CD4-positive, alpha-beta T cell treated with Interleukin-6 at 100 ng/mL for 8 hours (primary cell): ENCODE data around the gene LSG1.
"Not testable (repeated sequence)": the region's sequence is repeated elsewhere in the genome, so short reads cannot be mapped to it uniquely, and the experiment has no call there.

Source experiments
- DNase-seq: peaks from one replicate; pipeline ENCODE4 v3.0.0-alpha.2; 2020; ENCODE audit warnings: mixed read lengths, low spot score

LSG1 gene

GRCh38 chr3:194654443-194654842 lies 17.5 kb downstream of the LSG1 start:
- no peak for DNase-seq

DNA sequence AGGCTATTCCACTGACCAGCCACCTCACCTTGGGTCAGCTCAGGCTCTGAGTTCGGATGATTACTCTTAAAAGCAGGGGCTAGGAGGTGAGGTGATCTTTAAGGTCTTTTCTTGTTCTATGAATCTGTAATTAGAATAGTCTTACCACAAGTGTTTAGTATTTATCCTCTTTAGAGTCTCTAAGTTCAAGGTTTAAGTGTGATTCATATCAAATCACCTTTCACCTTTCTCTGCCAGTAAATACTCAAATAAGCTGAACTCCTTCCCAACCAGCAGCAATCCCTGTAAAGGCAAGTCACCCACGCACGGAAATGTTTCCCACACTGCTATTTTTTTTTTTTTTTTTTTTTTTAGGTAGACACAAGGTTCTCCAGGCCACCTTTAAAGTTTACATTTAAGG lies 24.2 kb downstream of the LSG1 start:
- no peak for DNase-seq

DNA sequence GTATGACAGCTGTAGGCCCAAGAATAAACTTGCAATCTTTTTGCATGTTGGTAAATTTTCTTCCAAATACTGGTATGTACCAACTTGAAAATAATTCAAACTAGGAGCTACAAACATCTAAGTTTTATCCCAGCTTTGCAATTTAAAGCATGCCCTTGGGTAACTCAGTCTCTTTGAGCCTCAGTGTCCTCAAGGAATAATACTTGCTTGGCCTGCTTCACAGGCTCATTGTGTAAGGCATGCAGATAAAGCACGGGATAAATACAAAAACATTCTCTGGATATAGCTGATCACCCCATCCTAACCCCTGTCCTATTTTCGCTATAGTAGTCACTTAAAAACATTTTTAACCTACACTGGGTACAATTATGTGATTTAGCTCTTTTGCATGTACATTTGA lies 29.2 kb downstream of the LSG1 start:
- DNase-seq: no peak

GRCh38 chr3:194640829-194641228 lies 31.2 kb downstream of the LSG1 start:
- peak; percentile 19 for DNase-seq

DNA sequence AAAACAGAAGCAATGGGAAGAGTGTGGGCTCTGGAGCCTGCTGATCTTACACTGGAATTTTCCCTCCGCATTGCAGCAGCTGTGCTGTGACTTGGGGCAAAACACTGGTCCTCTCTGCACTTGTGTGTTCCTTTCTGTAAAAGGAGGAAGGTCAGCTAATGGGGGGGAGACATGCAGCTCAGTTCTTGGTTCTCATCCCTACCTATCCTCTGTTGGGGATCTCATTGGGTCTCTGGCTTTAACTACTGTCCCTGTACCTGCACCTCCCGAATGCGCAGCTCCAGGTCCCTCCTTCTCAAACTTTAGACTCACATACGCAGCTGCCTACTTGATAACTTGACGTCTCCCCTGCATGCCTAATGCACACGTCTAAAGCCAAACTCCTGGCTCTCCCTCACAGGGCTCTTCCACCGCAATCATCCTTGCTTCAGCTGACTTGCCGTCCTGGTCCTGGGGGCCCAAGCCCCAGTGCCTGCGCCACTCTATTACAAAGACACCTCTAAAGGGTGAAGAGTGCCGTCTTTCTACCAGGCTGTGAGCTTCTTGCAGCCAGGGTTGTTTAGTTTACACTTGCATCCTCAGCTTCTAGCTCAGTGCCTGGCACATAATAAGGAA lies 32.9 kb downstream of the LSG1 start:
- DNase-seq: no peak

DNA sequence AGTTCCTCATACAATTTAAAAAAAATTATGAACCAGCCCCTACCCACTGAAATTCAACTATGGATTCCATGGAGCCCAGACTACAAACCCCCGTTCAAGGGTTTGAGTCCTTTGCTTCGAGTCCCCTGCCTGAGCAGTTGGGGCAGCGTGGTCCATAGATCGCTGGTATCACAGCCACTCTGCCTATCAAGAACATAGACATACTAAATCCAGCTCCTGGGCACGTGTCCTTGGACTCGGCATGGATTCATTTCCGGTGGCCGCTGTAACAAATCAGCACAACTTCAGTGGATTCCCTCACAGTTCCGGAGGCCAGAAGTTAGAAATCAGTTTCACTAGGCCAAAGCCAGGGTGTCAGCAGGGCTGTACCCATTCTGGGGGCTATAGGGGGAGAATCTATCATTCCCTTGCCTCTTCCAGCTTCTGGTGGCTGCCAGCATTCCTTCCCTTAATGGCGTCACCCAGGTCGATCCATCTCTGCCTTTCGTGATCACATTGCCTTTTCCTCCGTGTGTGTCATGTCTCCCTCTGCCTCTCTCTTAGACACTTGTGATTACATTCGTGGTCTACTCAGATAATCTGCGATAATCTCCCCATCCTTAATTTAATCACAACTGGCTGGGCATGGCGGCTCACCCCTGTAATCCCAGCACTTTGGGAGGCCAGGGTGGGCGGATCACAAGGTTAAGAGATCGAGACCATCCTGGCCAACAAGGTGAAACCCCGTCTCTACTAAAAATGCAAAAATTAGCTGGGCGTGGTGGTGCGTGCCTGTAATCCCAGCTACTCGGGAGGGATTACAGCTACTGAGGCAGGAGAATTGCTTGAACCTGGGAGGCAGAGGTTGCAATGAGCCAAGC lies 34.2 kb downstream of the LSG1 start:
- no peak for DNase-seq

DNA sequence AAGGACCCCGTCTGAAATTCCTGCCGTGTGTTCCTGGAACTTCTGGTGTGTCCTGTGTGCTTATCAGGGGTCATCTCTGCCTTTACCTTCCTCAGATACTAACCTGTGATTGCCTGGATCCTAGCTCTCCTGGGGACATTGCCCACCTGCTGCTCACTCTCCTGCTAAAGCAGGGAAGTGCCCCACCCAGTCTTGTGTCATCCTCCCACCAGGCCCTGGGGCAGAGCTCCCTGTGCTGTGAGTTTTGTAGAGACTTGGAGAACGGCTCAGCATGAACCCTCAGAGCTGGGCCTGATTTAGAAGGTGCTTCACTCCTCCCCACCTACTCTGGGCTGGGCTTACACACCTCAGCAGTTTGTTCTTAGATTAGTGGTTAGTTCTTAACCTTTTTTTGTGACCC lies 34.9 kb downstream of the LSG1 start:
- no peak for DNase-seq

DNA sequence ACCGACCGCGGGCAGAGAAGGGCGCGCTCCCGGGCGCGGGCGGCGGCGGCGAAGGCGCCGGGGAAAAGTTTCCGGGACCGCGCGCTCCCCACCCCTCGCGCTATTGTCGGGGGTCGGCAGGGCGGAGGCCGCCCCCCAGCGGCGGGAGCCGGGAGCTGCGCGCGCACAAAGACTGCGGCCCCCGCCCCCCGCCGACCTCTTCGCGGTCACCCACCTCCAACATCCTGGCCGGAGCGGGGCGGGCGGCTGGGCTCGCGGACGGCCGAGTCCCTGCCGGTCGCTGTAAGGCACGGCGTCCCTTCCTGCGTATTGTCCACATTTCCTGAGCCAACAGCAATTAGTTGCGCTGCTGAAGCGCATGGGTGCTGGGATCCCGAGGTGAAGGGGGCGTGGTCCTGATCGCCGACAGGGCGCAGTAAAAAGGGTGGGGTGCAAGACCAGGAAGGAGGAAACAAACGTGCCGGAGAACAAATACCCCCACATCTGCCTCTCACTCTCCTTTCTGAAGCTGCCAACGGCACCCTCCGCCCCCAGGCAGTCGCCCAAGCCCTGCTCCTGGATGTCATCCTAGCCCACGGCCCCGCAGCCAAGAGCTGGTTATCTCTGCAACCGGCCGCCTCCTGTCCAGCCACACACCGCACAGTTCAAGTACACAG lies 38.5 kb downstream of the LSG1 start, which contains the start of gene TMEM44:
Gene TMEM44 (minus strand): TSS at position 71 of the 656 bp plus-strand sequence. CDS start 204 bp downstream, outside the sequence.
- DNase-seq: peak; percentile 43

GRCh38 chr3:194632809-194633348 lies 39.1 kb downstream of the LSG1 start:
- no peak for DNase-seq

GRCh38 chr3:194632226-194632808 lies 39.7 kb downstream of the LSG1 start:
- DNase-seq: no peak

DNA sequence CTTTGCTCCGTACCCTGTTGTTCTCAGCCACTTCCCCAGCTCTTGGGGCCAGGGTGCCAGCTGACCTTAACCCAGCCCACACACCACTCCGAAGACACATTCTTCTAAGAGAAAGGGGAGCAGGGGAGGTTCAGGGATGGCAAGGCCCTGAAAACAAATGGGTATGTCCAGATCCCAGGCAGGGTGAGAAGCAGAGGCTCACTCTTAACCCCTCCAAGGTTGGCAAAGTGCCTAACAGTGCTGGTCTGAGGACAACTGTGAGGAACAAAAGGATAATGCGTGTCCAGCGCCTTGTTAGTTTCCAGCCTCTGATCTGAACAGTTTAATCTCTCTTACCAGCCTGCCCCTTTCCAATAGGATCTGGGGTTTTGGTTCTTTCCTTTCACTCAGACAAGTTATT lies 40.3 kb downstream of the LSG1 start:
- DNase-seq: no peak

DNA sequence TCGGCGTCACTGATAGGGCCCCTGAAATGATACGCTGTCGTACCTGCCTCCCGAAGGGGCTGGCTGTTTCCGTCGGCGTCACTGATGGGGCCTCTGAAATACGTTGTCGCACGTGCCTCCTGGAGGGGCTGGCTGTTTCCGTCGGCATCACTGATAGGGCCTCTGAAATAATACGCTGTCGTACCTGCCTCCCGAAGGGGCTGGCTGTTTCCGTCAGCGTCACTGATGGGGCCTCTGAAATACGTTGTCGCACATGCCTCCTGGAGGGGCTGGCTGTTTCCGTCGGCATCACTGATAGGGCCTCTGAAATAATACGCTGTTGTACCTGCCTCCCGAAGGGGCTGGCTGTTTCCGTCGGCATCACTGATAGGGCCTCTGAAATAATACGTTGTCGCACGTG lies 41.3 kb downstream of the LSG1 start:
- not testable (repeated sequence) for DNase-seq

DNA sequence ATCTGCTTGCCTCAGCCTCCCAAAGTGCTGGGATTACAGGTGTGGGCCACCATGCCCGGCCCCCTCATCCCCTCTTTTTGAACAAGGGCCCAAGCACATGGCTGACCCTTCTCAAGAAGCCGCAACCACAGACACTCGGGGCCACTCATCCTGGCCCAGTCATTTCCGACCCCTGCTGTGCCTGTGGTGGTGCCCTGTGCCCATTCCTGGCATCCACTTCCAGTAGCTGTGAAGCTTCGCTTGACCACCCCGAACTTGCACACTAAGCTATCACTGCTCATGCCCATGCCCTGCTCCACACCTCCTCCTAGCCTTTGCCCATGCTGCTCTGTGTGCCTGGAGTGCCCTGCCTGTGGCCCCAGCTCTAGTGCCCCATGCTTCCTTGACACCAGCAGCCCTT lies 47.0 kb downstream of the LSG1 start:
- DNase-seq: no peak

- no peak for DNase-seq
These were observed 48.3 kb downstream of the LSG1 start for GRCh38 chr3:194623449-194624290.

DNA sequence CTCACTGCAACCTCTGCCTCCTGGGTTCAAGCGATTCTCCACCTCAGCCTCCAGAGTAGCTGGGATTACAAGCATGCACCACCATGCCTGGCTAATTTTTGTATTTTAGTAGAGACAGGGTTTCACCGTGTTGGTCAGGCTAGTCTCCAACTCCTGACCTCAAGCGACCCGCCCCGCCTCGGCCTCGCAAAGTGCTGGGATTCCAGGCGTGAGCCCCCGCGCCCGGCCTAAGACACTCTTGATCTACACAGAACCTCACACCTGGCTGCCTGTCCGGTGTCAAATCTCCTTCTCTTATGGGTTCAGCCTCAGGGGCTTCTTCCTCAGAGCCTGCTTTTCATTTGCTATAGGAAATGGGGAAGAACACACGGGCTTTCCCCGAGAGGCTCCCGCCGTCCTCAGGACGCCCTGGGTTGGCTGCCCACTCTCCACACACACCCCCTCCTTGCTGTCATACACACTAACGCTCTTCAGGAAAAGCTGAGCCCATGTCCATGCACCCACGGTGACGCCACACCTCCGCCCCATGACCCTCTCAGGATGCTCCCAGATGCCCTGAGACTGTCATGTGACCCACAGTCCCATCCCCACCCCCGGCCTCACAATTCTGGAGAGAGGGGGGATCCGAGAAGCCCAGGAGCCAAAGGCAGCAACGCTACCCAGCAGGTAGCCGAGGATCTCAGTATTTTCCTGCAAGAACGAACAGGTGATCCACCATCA lies 49.2 kb downstream of the LSG1 start:
- DNase-seq: no peak

- no peak for DNase-seq
These were observed 50.0 kb downstream of the LSG1 start for GRCh38 chr3:194621947-194622346.

- DNase-seq: no peak
These were observed 51.8 kb downstream of the LSG1 start for GRCh38 chr3:194620196-194620595.

DNA sequence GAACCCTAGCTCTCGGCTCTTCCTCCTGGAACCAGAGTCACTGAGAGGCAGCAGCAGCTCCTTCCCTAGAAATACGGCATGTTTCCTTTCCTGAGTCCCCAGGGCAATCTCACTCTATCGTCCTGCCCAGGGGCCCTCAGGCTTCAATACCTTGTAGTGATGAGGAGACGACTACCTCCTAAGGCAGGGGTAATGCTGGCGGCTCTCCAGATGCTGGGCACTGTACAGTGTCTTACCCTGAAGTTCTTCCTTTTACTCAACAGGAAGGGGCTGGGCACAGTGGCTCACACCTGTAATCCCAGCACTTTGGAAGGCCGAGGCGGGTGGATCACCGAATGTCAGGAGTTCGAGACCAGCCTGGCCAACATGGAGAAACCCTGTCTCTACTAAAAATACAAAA lies 52.2 kb downstream of the LSG1 start:
- DNase-seq: no peak

DNA sequence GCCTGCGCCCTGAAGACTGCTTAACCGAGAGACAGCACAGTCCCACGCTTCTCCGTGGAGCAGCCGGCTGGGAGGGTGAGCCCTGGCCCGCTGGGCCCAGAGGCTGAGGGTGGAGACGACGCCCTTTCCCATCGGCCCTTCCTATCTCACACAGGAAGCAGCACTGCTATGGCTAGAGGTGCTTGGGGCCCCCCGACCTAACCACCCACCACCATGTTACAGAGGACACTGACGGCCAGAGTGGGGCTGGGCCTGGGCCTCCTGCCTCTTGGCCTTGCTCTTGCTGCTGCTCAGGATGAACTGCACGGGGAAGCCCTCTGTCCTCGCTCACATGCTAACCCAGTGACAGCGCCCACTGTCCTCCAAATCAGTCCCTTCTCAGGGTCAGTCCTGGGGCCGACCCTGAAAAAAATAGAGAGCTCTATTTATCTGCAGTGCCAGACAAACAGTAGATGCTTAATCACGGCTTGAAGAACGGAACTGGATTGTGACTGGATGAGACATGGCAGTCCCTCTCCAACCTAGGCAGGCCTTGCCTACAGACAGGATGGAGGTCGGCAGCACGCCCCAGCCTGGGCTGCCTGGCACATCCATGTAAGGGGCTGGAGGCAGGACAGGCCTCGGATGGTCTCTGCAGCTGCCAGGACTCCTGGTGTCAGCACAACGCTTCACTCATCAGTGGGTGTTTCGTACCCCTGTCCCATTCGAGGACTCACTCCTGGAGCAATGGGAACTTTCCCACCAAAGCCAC lies 53.0 kb downstream of the LSG1 start:
- DNase-seq: no peak

GRCh38 chr3:194617827-194618226 lies 54.2 kb downstream of the LSG1 start:
- DNase-seq: no peak
